ENCODE measurements around the gene LEFTY1.
"Not testable (repeated sequence)": the region's sequence is repeated elsewhere in the genome, so short reads cannot be mapped to it uniquely, and the experiment has no call there.

The LEFTY1 gene

GRCh38 chr1:225849925-225850324 lies 39.0 kb downstream of the LEFTY1 start:
- no peak for DNase-seq (ENCODE audit: low read depth, low spot score)

GRCh38 chr1:225848030-225848955 lies 40.7 kb downstream of the LEFTY1 start:
- DNase-seq (ENCODE audit: low read depth, low spot score) = no peak

GRCh38 chr1:225847610-225848009 lies 41.3 kb downstream of the LEFTY1 start:
- no peak for DNase-seq (ENCODE audit: low read depth, low spot score)

GRCh38 chr1:225846331-225847310 lies 42.3 kb downstream of the LEFTY1 start:
- no peak for DNase-seq (ENCODE audit: low read depth, low spot score)

- no peak for DNase-seq (ENCODE audit: low read depth, low spot score)
Measured at GRCh38 chr1:225845571-225846259, 43.2 kb downstream of the LEFTY1 start.

GRCh38 chr1:225845097-225845496 lies 43.8 kb downstream of the LEFTY1 start:
- no peak for DNase-seq (ENCODE audit: low read depth, low spot score)

- no peak for DNase-seq (ENCODE audit: low read depth, low spot score)
Measured at GRCh38 chr1:225844236-225845061, 44.5 kb downstream of the LEFTY1 start.

- no peak for DNase-seq (ENCODE audit: low read depth, low spot score)
Measured at GRCh38 chr1:225843426-225843795, 45.5 kb downstream of the LEFTY1 start.

GRCh38 chr1:225842788-225843425 lies 46.0 kb downstream of the LEFTY1 start:
- DNase-seq (ENCODE audit: low read depth, low spot score) = no peak

GRCh38 chr1:225842074-225842473 lies 46.9 kb downstream of the LEFTY1 start:
- no peak for DNase-seq (ENCODE audit: low read depth, low spot score)

- DNase-seq (ENCODE audit: low read depth, low spot score) = no peak
Measured at GRCh38 chr1:225840713-225841112, 48.2 kb downstream of the LEFTY1 start.

GRCh38 chr1:225840223-225840610 lies 48.7 kb downstream of the LEFTY1 start:
- DNase-seq (ENCODE audit: low read depth, low spot score) = no peak

GRCh38 chr1:225838793-225839192 lies 50.2 kb downstream of the LEFTY1 start:
- no peak for DNase-seq (ENCODE audit: low read depth, low spot score)

GRCh38 chr1:225836296-225836695 lies 52.6 kb downstream of the LEFTY1 start:
- DNase-seq (ENCODE audit: low read depth, low spot score) = not testable (repeated sequence)
